Measurements from ENCODE around the gene TMEM79.

Gene TMEM79

GRCh38 chr1:156284112-156284511 is at the start of gene TMEM79:
TMEM79 (plus strand) TSS chr1:156284325; CDS start chr1:156285227, 902 bp downstream.
- no peak for DNase-seq (ENCODE audit: low spot score)

GRCh38 chr1:156236164-156236563 is 48.0 kb upstream of the TMEM79 start:
- DNase-seq (ENCODE audit: low spot score) = no peak

- DNase-seq (ENCODE audit: low spot score) = no peak
Measured at GRCh38 chr1:156238248-156238647, 45.9 kb upstream of the TMEM79 start.

GRCh38 chr1:156241311-156241811 is 42.8 kb upstream of the TMEM79 start:
- no peak for DNase-seq (ENCODE audit: low spot score)

- no peak for DNase-seq (ENCODE audit: low spot score)
Measured at GRCh38 chr1:156241926-156242325, 42.2 kb upstream of the TMEM79 start, which contains the start of gene BGLAP. BGLAP (plus strand) TSS chr1:156242184; CDS start chr1:156242232, 48 bp downstream.

GRCh38 chr1:156242738-156243137 is 41.4 kb upstream of the TMEM79 start:
- no peak for DNase-seq (ENCODE audit: low spot score)

GRCh38 chr1:156244126-156244525 is 40.0 kb upstream of the TMEM79 start:
- no peak for DNase-seq (ENCODE audit: low spot score)

GRCh38 chr1:156244712-156245111 is 39.4 kb upstream of the TMEM79 start:
- no peak for DNase-seq (ENCODE audit: low spot score)

- peak; percentile 32 for DNase-seq (ENCODE audit: low spot score)
Measured at GRCh38 chr1:156245451-156246232, 38.5 kb upstream of the TMEM79 start.

GRCh38 chr1:156246241-156246780 is 37.8 kb upstream of the TMEM79 start:
- DNase-seq (ENCODE audit: low spot score) = no peak

GRCh38 chr1:156246781-156247459 is 37.2 kb upstream of the TMEM79 start:
- no peak for DNase-seq (ENCODE audit: low spot score)

- no peak for DNase-seq (ENCODE audit: low spot score)
Measured at GRCh38 chr1:156247460-156248322, 36.4 kb upstream of the TMEM79 start, which contains the start of gene PAQR6. PAQR6 (minus strand) TSS chr1:156248056; CDS start chr1:156246731, 1,325 bp downstream.

GRCh38 chr1:156248323-156248683 is 35.8 kb upstream of the TMEM79 start:
- DNase-seq (ENCODE audit: low spot score) = no peak

- no peak for DNase-seq (ENCODE audit: low spot score)
Measured at GRCh38 chr1:156249593-156249992, 34.5 kb upstream of the TMEM79 start.

GRCh38 chr1:156251527-156251926 is 32.6 kb upstream of the TMEM79 start:
- DNase-seq (ENCODE audit: low spot score) = no peak

GRCh38 chr1:156253634-156254033 is 30.5 kb upstream of the TMEM79 start:
- DNase-seq (ENCODE audit: low spot score) = no peak

- DNase-seq (ENCODE audit: low spot score) = no peak
Measured at GRCh38 chr1:156257711-156258110, 26.4 kb upstream of the TMEM79 start.

- no peak for DNase-seq (ENCODE audit: low spot score)
Measured at GRCh38 chr1:156258859-156259258, 25.3 kb upstream of the TMEM79 start.

- DNase-seq (ENCODE audit: low spot score) = no peak
Measured at GRCh38 chr1:156259805-156260204, 24.3 kb upstream of the TMEM79 start.

- DNase-seq (ENCODE audit: low spot score) = no peak
Measured at GRCh38 chr1:156260896-156261295, 23.2 kb upstream of the TMEM79 start.

- DNase-seq (ENCODE audit: low spot score) = no peak
Measured at GRCh38 chr1:156262461-156263287, 21.5 kb upstream of the TMEM79 start.
